Stimulated activated CD4-positive, alpha-beta T cell treated with anti-CD3 and anti-CD28 coated beads, Interleukin-15, amount 100 ng/mL, for 48 hours (primary cell): Measurements from ENCODE around the gene FUCA1.
"Not testable (repeated sequence)": the region's sequence is repeated elsewhere in the genome, so short reads cannot be mapped to it uniquely, and the experiment has no call there.

Experiments used
- DNase-seq, 2 donors: peaks; one replicate each; pipeline ENCODE4 v3.0.0-alpha.2; 2020; ENCODE audit warnings: low read depth in 2 of 2

FUCA1 gene

GRCh38 chr1:23867895-23868556, at the start of gene FUCA1:
Gene FUCA1, minus strand, starts transcription at chr1:23868290. Its CDS starts 4 bp downstream, at chr1:23868286.
- DNase-seq = peak; percentile 85 to 93

DNA sequence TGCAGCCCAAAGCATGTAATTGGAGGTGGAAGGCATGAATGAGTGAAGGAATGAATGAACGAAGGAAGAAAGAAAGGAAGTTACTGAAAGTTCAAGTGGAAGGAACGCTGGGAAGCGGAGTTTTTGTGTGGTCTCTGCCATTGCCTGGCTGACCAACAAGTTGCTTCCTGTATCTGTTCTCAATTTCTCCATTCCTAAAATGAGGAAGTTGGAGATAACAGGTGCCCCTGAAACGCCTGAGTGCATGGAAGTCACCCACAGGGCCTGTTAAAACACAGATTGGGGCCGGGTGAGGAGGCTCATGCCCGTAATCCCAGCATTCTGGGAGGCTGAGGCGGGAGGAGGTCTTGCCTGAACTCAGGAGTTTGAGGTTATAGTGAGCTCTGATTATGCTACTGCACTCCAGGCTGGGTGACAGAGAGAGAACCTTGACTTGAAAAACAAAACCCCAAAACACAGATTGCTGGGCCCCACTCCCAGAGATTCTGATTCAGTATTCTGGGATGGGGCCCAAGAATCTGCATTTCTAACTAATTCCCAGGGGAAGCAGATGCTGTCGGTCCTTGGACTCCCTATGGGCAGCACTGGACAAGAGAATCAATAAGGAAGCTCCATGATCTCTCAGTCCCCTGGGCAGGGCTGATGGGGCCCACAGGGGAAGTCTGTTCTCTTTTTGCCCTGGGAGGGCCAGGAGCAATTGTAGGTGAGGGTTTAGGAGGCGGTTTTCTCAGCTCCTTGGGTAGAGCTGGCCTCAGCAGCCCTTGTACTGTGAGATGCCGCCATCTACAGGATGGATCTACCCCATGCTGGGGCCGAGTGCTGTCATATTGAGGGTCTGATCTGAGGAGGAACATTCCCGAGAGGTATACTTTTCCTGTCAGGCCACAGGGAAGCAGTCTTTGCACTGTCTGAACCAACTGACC, 48.4 kb upstream of the FUCA1 start:
- DNase-seq = peak; percentile 29 to 39

- DNase-seq = no peak
Observed at GRCh38 chr1:23915466-23915865, 47.4 kb upstream of the FUCA1 start.

DNA sequence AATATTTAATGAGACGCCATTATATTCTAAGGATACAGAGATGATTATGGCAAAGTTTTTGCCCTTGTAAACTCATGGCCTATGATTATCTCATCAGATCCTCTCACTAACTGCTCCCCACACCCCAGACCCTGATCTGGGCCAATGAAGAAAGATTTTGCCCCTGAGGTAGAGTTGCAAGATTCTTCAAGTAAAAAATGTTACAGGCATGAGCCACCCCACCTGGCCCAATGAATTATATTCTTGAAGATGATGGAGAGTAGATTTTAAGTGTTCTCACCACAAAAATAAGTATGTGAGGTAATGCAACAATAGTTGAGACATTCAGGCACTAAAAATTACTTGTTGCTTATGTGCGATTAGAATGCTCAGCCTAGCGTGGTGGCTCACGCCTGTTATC, 46.8 kb upstream of the FUCA1 start:
- no peak for DNase-seq

GRCh38 chr1:23913212-23913880, 45.3 kb upstream of the FUCA1 start, which contains the start of gene CNR2:
Gene CNR2, minus strand, starts transcription at chr1:23913362. Its CDS starts 37,745 bp downstream, at chr1:23875617.
- no peak for DNase-seq

- DNase-seq = no peak
Observed at GRCh38 chr1:23911921-23912320, 43.8 kb upstream of the FUCA1 start.

GRCh38 chr1:23910553-23911246, 42.6 kb upstream of the FUCA1 start:
- no peak for DNase-seq

DNA sequence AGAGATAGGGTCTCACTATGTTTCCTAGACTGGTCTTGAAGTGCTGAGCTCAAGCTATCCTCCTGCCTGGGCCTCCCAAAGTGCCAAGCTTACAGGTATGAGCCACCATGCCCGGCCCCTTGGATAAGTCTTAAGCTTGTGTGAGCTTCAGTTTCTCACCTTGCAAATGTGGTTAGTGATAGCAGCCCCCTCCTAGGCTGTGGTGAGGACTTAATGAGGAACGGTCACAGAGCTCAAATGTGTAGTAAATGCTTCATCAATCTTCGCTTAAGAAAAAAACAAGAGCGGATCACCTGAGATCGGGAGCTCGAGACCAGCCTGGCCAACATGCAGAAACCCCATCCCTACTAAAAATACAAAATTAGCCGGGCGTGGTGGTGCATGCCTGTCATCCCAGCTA, 42.1 kb upstream of the FUCA1 start:
- no peak for DNase-seq

DNA sequence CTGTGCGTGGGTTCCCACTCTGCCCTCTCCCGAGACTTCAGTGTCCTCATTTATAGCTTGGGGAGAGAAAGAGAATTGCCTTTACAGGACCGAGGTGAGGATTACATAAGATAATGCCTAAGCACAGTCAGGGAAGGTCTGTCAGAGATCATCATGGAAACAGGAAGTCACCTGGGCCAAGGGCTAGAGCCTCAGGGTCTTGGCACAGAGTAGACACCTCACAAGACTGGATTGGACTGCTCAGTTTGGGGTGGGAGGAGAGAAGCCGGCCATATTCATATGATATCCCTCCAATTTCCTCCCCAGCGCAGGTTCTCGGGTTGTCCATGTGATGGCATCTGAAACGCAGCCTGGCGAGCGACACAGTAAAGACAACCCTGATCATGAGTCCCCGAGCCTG, 41.3 kb upstream of the FUCA1 start:
- no peak for DNase-seq

DNA sequence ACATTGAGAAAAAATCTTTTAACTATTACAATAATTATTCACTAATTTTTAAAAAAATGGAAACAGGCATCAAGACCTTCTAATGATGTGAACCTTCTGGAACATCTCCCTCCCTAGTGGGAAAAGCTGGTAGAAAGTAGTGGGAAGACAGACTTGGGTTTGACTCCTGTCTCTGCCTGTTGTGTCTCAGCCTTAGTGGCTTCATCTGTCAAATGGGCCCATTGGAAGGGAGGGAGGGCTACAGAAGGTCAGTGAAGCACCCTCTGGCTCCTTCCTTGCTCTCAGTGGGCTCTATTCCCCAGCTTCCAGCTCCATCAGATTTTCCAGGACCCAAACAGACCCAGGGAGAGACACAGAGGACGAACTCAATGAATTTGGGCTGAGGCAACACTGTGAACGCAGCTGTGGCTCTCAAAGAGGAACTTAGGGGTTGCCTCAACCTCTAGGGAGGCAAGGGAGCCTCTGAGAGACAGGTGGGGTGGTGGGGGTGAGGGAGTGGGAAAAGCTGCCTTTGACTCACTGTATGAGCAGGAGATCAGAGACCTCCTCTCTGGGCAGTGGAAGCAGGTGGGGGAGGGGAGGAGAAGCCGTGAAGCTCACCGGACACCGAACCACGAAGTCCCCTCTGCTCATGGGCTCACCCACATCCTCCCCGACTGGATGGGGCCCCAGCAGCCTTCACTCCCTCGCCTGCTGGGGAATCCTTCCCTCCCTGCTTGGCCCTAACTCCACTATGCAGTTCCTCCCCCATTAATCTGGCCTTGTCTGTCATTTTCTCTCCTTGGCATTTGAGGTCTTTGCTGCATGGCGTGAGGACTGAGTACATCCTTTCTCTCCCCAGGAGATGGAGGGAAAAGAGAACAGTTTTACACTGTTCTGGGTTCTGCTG, 40.6 kb upstream of the FUCA1 start:
- DNase-seq = no peak

DNA sequence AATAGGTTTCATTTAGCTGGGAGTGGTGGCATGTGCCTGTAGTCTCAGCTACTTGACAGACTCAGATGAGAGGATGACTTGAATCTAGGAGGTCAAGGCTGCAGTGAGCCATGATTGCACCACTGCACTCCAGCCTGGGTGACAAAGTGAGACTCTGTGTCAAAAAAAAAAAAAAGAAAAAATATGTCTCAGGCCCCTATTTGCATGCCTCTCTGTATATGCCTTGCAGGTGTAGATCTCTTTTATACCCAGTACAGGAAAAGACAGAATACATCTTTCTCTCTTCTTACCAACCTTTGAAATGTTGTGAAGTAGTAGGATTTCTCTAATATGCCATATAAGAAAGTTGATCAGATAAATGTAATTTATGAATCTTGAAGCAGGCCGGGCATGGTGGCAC, 38.6 kb upstream of the FUCA1 start:
- DNase-seq = no peak

- no peak for DNase-seq
Observed at GRCh38 chr1:23905461-23906025, 37.5 kb upstream of the FUCA1 start.

- DNase-seq = peak; percentile 25 to 34
Observed at GRCh38 chr1:23904748-23905357, 36.8 kb upstream of the FUCA1 start.

DNA sequence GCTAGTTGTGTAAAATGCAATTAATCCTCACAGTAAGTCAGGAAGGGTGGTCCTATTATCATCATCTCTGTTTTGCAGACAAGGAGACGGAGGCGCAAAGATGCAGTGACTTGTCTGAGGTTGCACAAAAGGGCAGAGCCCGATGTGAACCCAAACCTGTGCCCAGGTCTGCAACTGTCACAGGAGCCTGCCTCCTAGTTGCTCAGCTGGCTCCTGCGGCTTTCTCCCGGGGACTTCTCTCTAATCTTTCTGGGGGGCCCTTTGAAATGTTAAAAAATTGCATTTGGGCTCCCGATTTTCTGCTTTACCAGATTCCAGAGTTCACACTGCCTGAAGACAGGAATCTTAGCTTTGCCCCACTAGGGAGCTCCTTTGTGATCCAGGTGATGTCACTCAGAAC, 35.7 kb upstream of the FUCA1 start:
- DNase-seq = no peak

DNA sequence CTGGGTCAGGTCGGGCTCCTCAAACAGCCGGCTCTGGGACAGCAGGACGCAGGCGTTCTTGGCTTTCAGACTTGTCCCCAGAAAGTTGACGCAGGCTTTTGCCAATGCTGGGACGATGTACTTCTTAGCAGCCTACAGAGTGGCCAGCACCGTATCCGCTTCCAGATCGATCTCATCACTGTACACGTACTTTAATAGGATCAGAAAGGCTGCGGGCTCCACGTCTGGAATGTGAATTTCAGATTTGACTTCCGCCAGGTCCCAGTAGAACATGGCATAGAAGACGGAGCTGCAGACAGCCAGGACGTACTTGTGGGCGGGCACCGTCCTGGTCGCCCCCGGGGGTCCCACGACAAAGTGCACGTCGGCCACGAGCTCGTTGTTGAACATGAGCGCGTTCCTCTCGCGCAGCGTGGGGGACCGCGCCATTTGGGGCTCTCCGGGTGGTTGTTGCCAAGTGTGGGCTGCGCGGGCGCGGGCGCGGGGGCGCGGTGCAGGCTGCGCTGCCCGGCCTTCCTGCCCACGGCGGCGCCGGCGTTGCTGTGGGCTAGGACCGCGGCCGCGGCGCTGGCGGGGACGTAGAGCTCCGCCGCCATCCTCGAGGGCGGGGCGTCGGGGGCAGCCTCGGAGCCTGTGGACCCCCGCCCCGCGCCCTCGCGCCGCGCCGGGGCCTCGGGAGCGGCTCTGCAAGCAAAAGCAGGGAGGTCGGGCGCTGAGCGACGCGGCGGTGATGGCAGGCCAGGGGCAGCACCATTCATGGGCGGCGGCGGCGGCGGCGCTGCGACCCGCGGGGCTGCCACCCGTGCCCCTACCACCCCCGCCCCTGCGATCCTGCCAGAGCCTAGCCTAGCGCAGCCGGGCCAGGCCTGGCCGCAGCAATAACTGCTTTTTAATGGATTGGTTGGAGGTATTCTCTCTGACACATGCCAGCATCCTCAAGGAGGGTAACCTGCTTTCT, 34.5 kb upstream of the FUCA1 start:
- DNase-seq = no peak

DNA sequence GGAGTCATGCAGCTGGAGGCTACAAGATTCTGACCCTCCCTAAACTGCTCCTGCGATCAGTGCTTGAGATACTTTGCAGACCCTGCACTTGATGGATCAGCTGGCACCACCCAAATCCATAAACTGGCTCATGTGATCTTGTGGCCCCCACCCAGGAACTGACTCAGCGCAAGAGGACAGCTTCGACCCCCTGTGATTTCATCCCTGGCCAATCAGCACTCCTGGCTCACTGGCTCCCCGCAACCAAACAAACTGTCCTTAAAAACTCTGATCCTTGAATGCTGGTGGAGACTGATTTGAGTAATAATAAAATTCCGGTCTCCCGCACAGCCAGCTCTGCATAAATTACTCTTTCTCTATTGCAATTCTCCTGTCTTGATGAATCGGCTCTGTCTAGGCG, 31.9 kb upstream of the FUCA1 start:
- not testable (repeated sequence) for DNase-seq

DNA sequence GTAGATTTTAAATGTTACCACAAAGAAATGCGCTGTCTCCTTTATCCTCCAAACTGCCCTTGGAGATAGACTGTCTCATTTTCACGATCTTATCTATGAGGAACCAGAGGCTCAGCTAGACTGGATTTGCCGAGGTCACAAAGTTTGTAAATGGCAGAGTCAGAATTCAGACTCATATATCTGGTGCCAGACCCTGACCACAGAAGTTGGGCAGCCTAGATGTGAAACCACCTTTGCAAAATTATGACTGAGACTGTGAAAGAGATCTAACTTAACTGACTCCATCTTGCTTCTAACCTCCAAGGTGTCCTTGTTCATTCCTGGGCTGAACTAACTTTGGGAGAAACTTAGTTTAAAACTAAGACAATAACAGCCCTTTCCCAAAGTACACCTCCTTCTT, 31.0 kb upstream of the FUCA1 start:
- DNase-seq = no peak

GRCh38 chr1:23897083-23897482, 29.0 kb upstream of the FUCA1 start:
- no peak for DNase-seq

- no peak for DNase-seq
Observed at GRCh38 chr1:23896491-23896890, 28.4 kb upstream of the FUCA1 start.
